GM23338 (cell line): ENCODE results near the gene ACYP2. TPM values are rescaled to one million over a fixed set of nuclear protein-coding genes. Genes with fewer than 3 reads are reported as not detected.
"Not testable (repeated sequence)": the region's sequence is repeated elsewhere in the genome, so short reads cannot be mapped to it uniquely, and the experiment has no call there.

Source experiments
- ATAC-seq: fragments of 200-7000 bp; cut with Tn5 transposase; 3 replicates; pipeline ENCODE4 v1.9.1; 2020
- DNase-seq: peaks from one replicate; pipeline ENCODE4 v3.0.0-alpha.2; 2015; ENCODE audit warnings: low spot score
- H2AFZ ChIP-seq: fragments of 200-600 bp; sonication (generic); 2 replicates; pipeline ENCODE4 v1.8.0; 2016; ENCODE audit warnings: antibody characterized with exemption, mild to moderate bottlenecking, moderate library complexity
- H3F3A ChIP-seq: fragments of 200-600 bp; sonication (generic); replicated peaks from 2 replicates; pipeline ENCODE4 v1.8.0; 2017; ENCODE audit warnings: antibody characterized with exemption, mixed run types, low read depth
- H3K27ac ChIP-seq: fragments of 200-600 bp; sonication (generic); 2 replicates; pipeline ENCODE4 v1.6.1; 2016; ENCODE audit warnings: low read depth
- H3K27me3 ChIP-seq: fragments of 200-600 bp; sonication (generic); 2 replicates; pipeline ENCODE4 v1.8.0; 2016; ENCODE audit warnings: mild to moderate bottlenecking, mixed run types, moderate library complexity; ENCODE audit not compliant: insufficient read depth
- H3K36me3 ChIP-seq: fragments of 200-600 bp; sonication (generic); 2 replicates; pipeline ENCODE4 v1.8.0; 2016; ENCODE audit warnings: mild to moderate bottlenecking; ENCODE audit not compliant: insufficient read depth
- H3K4me1 ChIP-seq: fragments of 200-600 bp; sonication (generic); 2 replicates; pipeline ENCODE4 v1.8.0; 2016; ENCODE audit warnings: mild to moderate bottlenecking, moderate library complexity; ENCODE audit not compliant: insufficient read depth
- H3K4me2 ChIP-seq: fragments of 200-600 bp; sonication (generic); 2 replicates; pipeline ENCODE4 v1.7.1; 2017; ENCODE audit warnings: mixed run types
- H3K4me3 ChIP-seq: fragments of 200-600 bp; sonication (generic); 2 replicates; pipeline ENCODE4 v1.6.1; 2016; ENCODE audit warnings: mixed run types
- H3K79me2 ChIP-seq: fragments of 200-600 bp; sonication (generic); replicated peaks from 2 replicates; pipeline ENCODE4 v1.8.0; 2017; ENCODE audit warnings: mild to moderate bottlenecking; ENCODE audit not compliant: insufficient read depth
- H3K9me2 ChIP-seq: fragments of 200-600 bp; sonication (generic); 2 replicates; pipeline ENCODE4 v1.8.0; 2017; ENCODE audit not compliant: insufficient read depth
- H4K20me1 ChIP-seq: fragments of 200-600 bp; sonication (generic); replicated peaks from 2 replicates; pipeline ENCODE4 v1.8.0; 2017; ENCODE audit warnings: mild to moderate bottlenecking; ENCODE audit not compliant: insufficient read depth
- H3K27ac Mint-ChIP-seq: 2 replicates; pipeline ENCODE4 v1.8.0; 2020; ENCODE audit warnings: inconsistent platforms, mild to moderate bottlenecking, moderate library complexity, mixed read lengths
- H3K27me3 Mint-ChIP-seq: 3 replicates; pipeline ENCODE4 v1.8.0; 2022; ENCODE audit warnings: low read depth, mild to moderate bottlenecking, moderate library complexity, mixed read lengths, inconsistent platforms; ENCODE audit not compliant: insufficient read depth, poor library complexity
- H3K36me3 Mint-ChIP-seq: 3 replicates; pipeline ENCODE4 v1.8.0; 2021; ENCODE audit warnings: low read depth, mild to moderate bottlenecking, inconsistent platforms, moderate library complexity, mixed read lengths
- H3K4me1 Mint-ChIP-seq: 3 replicates; pipeline ENCODE4 v1.8.0; 2020; ENCODE audit warnings: mild to moderate bottlenecking, inconsistent platforms, mixed read lengths
- H3K4me3 Mint-ChIP-seq: 3 replicates; pipeline ENCODE4 v1.8.0; 2021; ENCODE audit warnings: moderate library complexity, mild to moderate bottlenecking, inconsistent platforms, mixed read lengths
- H3K9me3 Mint-ChIP-seq: 3 replicates; pipeline ENCODE4 v1.8.0; 2020; ENCODE audit warnings: moderate library complexity, mild to moderate bottlenecking, inconsistent platforms, mixed read lengths
- CREB1 ChIP-seq: fragments of 250-450 bp; sonication (Bioruptor Pico); IDR thresholded peaks from 2 replicates; pipeline ENCODE4 v1.5.0; 2020; ENCODE audit warnings: low read depth, mild to moderate bottlenecking, moderate library complexity
- CTCF ChIP-seq, 2 experiments: fragments of 200-600 bp in 1 of 2; sonication (generic) in 1 of 2; conservative IDR thresholded peaks; 2 replicates each; pipeline versions ENCODE4 v1.5.1 to v1.6.1; 2016 to 2017; ENCODE audit warnings: antibody characterized with exemption in 2 of 2, low read depth in 2 of 2, mild to moderate bottlenecking in 2 of 2, moderate library complexity in 1 of 2
- ETS1 ChIP-seq: IDR thresholded peaks from 2 replicates; pipeline ENCODE4 v1.6.1; 2016; ENCODE audit warnings: antibody characterized with exemption
- EZH2 ChIP-seq: fragments of 200-600 bp; sonication (generic); IDR thresholded peaks from one replicate; pipeline ENCODE4 v1.8.0; 2017; ENCODE audit warnings: antibody characterized with exemption, mild to moderate bottlenecking, low read depth; ENCODE audit not compliant: unreplicated experiment
- EZH2phosphoT487 ChIP-seq: fragments of 200-600 bp; sonication (generic); IDR thresholded peaks from one replicate; pipeline ENCODE4 v1.8.1; 2018; ENCODE audit warnings: antibody characterized with exemption; ENCODE audit not compliant: unreplicated experiment
- JUNB ChIP-seq: IDR thresholded peaks from one replicate; pipeline ENCODE4 v1.6.1; 2016; ENCODE audit warnings: antibody characterized with exemption; ENCODE audit not compliant: unreplicated experiment
- NANOG ChIP-seq: IDR thresholded peaks from 2 replicates; pipeline ENCODE4 v1.6.1; 2016; ENCODE audit warnings: antibody characterized with exemption, borderline replicate concordance
- POLR2AphosphoS5 ChIP-seq: IDR thresholded peaks from 2 replicates; pipeline ENCODE4 v1.6.1; 2016; ENCODE audit warnings: antibody characterized with exemption, low read depth
- REST ChIP-seq: IDR thresholded peaks from one replicate; pipeline ENCODE4 v1.6.1; 2018; ENCODE audit warnings: antibody characterized with exemption; ENCODE audit not compliant: unreplicated experiment
- ZNF114 ChIP-seq: fragments of 250-450 bp; sonication (Bioruptor Pico); IDR thresholded peaks from 2 replicates; pipeline ENCODE4 v1.5.0; 2020; ENCODE audit warnings: mild to moderate bottlenecking, moderate library complexity
- ZNF331 ChIP-seq: fragments of 250-450 bp; sonication (Bioruptor Pico); IDR thresholded peaks from 2 replicates; pipeline ENCODE4 v1.5.0; 2020; ENCODE audit warnings: low read depth, mild to moderate bottlenecking, moderate library complexity
- polyA plus RNA-seq: library from polyadenylated mRNA; unstranded; fragments of >200 nt; fragmentation: Nextera tagmentation; extraction: Ambion mirVana; gene quantifications from 2 replicates; pipeline ENCODE4 v1.2.1, GENCODE V29; 2016
- total RNA-seq: library from RNA; depleted of rRNA; stranded (reverse); fragments of >200 nt; shearing (Covaris generic); gene quantifications from 2 replicates; pipeline ENCODE4 v1.2.3, GENCODE V29; 2014

ACYP2 gene
- total and polyA plus RNA-seq, 2 experiments from 2014 or later, result 2.3 to 15.5 TPM

- TF ChIP-seq REST (no peak), ZNF331 (CRISPR knock-in tag) (no peak), EZH2 (no peak), EZH2phosphoT487 (no peak), CTCF (conservative IDR thresholded peaks at IDR 0.05; ENCODE audit: low read depth in 2 of 2) (no peak), POLR2AphosphoS5 (no peak), NANOG (no peak), CREB1 (CRISPR knock-in tag) (no peak)
These were observed 146.8 kb downstream of the ACYP2 start (continued) for GRCh38 chr2:54262015-54262765.

GRCh38 chr2:54265081-54265480 is 149.7 kb downstream of the ACYP2 start:
- not testable (repeated sequence) for H3K4me2 ChIP-seq, ATAC-seq, H3K27me3 Mint-ChIP-seq, H3K4me1 ChIP-seq, H3K4me3 Mint-ChIP-seq, H3K36me3 Mint-ChIP-seq, H3K4me3 ChIP-seq, H3K27ac Mint-ChIP-seq, DNase-seq, H4K20me1 ChIP-seq, H3F3A ChIP-seq, H3K36me3 ChIP-seq, H3K27ac ChIP-seq, H3K9me2 ChIP-seq, H3K4me1 Mint-ChIP-seq, H3K79me2 ChIP-seq, H3K9me3 Mint-ChIP-seq, H2AFZ ChIP-seq, H3K27me3 ChIP-seq

- Histone ChIP-seq H3K4me2 (no peak overlapping the region), H4K20me1 (no peaks in the 10 kb centered on the region), H3F3A (no peaks in the 10 kb centered on the region), H3K27ac (no peak overlapping the region), H3K9me2 (no peaks in the 10 kb centered on the region), H3K4me3 (no peak overlapping the region), H2AFZ (no peak overlapping the region), H3K79me2 (no peaks in the 10 kb centered on the region), H3K4me1 (no peaks in the 10 kb centered on the region), H3K36me3 (no peaks in the 10 kb centered on the region), H3K27me3 (no peaks in the 10 kb centered on the region)
- Mint-ChIP-seq H3K9me3 (peaks cover 2% of the 10 kb centered on the region; the same call in 1 of the 3 replicates), H3K36me3 (peaks cover 4% of the 10 kb centered on the region; the same call in 1 of the 3 replicates), H3K27ac (no peak overlapping the region), H3K27me3 (no peaks in the 10 kb centered on the region), H3K4me1 (no peaks in the 10 kb centered on the region), H3K4me3 (no peak overlapping the region)
- DNase-seq (no peak), ATAC-seq (no peak)
- TF ChIP-seq NANOG (no peak), ETS1 (no peak), JUNB (no peak), REST (no peak), EZH2 (no peak), POLR2AphosphoS5 (no peak), ZNF114 (CRISPR knock-in tag) (no peak), CREB1 (CRISPR knock-in tag) (no peak)
These were observed 152.2 kb downstream of the ACYP2 start for GRCh38 chr2:54267577-54267976.
